ENCODE data around the gene MCL1. TPM values are rescaled to one million over a fixed set of nuclear protein-coding genes. Genes with fewer than 3 reads are reported as not detected.
"Not testable (repeated sequence)": the region's sequence is repeated elsewhere in the genome, so short reads cannot be mapped to it uniquely, and the experiment has no call there.

Gene MCL1
- total and polyA plus RNA-seq, 2 donors (not counting 1 experiment from before 2014, with no cell fraction given): 108 to 233 TPM

GRCh38 chr1:150596095-150596892, 16.9 kb upstream of the MCL1 start:
- Histone ChIP-seq H3K27me3 (ENCODE audit: control insufficient read depth, insufficient read depth, low read length) (no peaks in the 10 kb centered on the region), H3K36me3 (ENCODE audit: control insufficient read depth, insufficient read depth, low read length) (no peaks in the 10 kb centered on the region), H3K4me2 (ENCODE audit: extremely low read depth, insufficient read depth, low read length) (peak overlapping the region; percentile 45), H3K9ac (ENCODE audit: insufficient read depth, low read length) (no peak overlapping the region), H2AFZ (ENCODE audit: low read length) (no peak overlapping the region), H3K27ac (ENCODE audit: insufficient read depth, low read length) (no peak overlapping the region), H3K4me3 (replicated peaks in 1 of 4; ENCODE audit: control extremely low read depth in 1 of 4, insufficient read depth in 1 of 4, low read depth in 3 of 4, low read length in 4 of 4) (no peak overlapping the region), H3K9me3 (ENCODE audit: control insufficient read depth, insufficient read depth, low read depth, low read length) (no peaks in the 10 kb centered on the region), H4K20me1 (ENCODE audit: control insufficient read depth, extremely low read depth, insufficient read depth, low read length) (no peaks in the 10 kb centered on the region), H3K79me2 (ENCODE audit: control insufficient read depth, insufficient read depth, low read length) (no peaks in the 10 kb centered on the region), H3K4me1 (ENCODE audit: control insufficient read depth, extremely low read depth, insufficient read depth, low read length) (no peaks in the 10 kb centered on the region)
- DNase-seq (ENCODE audit: low read depth in 2 of 2): peak in 1 of 2 donors; percentile 24
- TF ChIP-seq CTCF (conservative IDR thresholded peaks at IDR 0.05 in 1 of 2, IDR thresholded peaks at IDR 0.05 in 1 of 2; ENCODE audit: low read depth in 1 of 2, low read length in 2 of 2): no peak
- TF ChIP-seq EZH2 (IDR thresholded peaks at IDR 0.05; ENCODE audit: low read length, missing control alignments): no peak

- peak in 1 of 2 donors; percentile 65 for DNase-seq (ENCODE audit: low read depth in 2 of 2)
- no peak for TF ChIP-seq CTCF (conservative IDR thresholded peaks at IDR 0.05 in 1 of 2, IDR thresholded peaks at IDR 0.05 in 1 of 2; ENCODE audit: low read depth in 1 of 2, low read length in 2 of 2)
- TF ChIP-seq EZH2 (IDR thresholded peaks at IDR 0.05; ENCODE audit: low read length, missing control alignments): no peak
- Histone ChIP-seq H3K9ac (ENCODE audit: insufficient read depth, low read length) (no peak overlapping the region), H3K79me2 (ENCODE audit: control insufficient read depth, insufficient read depth, low read length) (peaks cover 26% of the 10 kb centered on the region), H3K4me2 (ENCODE audit: extremely low read depth, insufficient read depth, low read length) (no peak overlapping the region), H3K36me3 (ENCODE audit: control insufficient read depth, insufficient read depth, low read length) (peaks cover 7% of the 10 kb centered on the region), H3K4me1 (ENCODE audit: control insufficient read depth, extremely low read depth, insufficient read depth, low read length) (peaks cover 3% of the 10 kb centered on the region), H3K9me3 (ENCODE audit: control insufficient read depth, insufficient read depth, low read depth, low read length) (no peaks in the 10 kb centered on the region), H3K27me3 (ENCODE audit: control insufficient read depth, insufficient read depth, low read length) (no peaks in the 10 kb centered on the region), H3K27ac (ENCODE audit: insufficient read depth, low read length) (no peak overlapping the region), H2AFZ (ENCODE audit: low read length) (no peak overlapping the region), H4K20me1 (ENCODE audit: control insufficient read depth, extremely low read depth, insufficient read depth, low read length) (peaks cover 10% of the 10 kb centered on the region), H3K4me3 (replicated peaks in 1 of 4; ENCODE audit: control extremely low read depth in 1 of 4, insufficient read depth in 1 of 4, low read depth in 3 of 4, low read length in 4 of 4) (no peak overlapping the region)
Measured at GRCh38 chr1:150582371-150582770, 3.0 kb upstream of the MCL1 start.

- not testable (repeated sequence) for H3K4me1 ChIP-seq (ENCODE audit: control insufficient read depth, extremely low read depth, insufficient read depth, low read length); H3K27ac ChIP-seq (ENCODE audit: insufficient read depth, low read length); H3K4me2 ChIP-seq (ENCODE audit: extremely low read depth, insufficient read depth, low read length); H3K27me3 ChIP-seq (ENCODE audit: control insufficient read depth, insufficient read depth, low read length); H3K9ac ChIP-seq (ENCODE audit: insufficient read depth, low read length); H3K9me3 ChIP-seq (ENCODE audit: control insufficient read depth, insufficient read depth, low read depth, low read length); DNase-seq (ENCODE audit: low read depth in 2 of 2); H3K4me3 ChIP-seq (replicated peaks in 1 of 4; ENCODE audit: control extremely low read depth in 1 of 4, insufficient read depth in 1 of 4, low read depth in 3 of 4, low read length in 4 of 4); H2AFZ ChIP-seq (ENCODE audit: low read length)
- Histone ChIP-seq H3K36me3 (ENCODE audit: control insufficient read depth, insufficient read depth, low read length) (peaks cover 11% of the 10 kb centered on the region), H3K79me2 (ENCODE audit: control insufficient read depth, insufficient read depth, low read length) (peaks cover 30% of the 10 kb centered on the region), H4K20me1 (ENCODE audit: control insufficient read depth, extremely low read depth, insufficient read depth, low read length) (peaks cover 12% of the 10 kb centered on the region)
Measured at GRCh38 chr1:150581962-150582361, 2.6 kb upstream of the MCL1 start.

- not testable (repeated sequence) for H3K4me2 ChIP-seq (ENCODE audit: extremely low read depth, insufficient read depth, low read length); DNase-seq (ENCODE audit: low read depth in 2 of 2); H3K27ac ChIP-seq (ENCODE audit: insufficient read depth, low read length); H3K9me3 ChIP-seq (ENCODE audit: control insufficient read depth, insufficient read depth, low read depth, low read length); H2AFZ ChIP-seq (ENCODE audit: low read length); H3K9ac ChIP-seq (ENCODE audit: insufficient read depth, low read length); H3K4me3 ChIP-seq (replicated peaks in 1 of 4; ENCODE audit: control extremely low read depth in 1 of 4, insufficient read depth in 1 of 4, low read depth in 3 of 4, low read length in 4 of 4); H3K27me3 ChIP-seq (ENCODE audit: control insufficient read depth, insufficient read depth, low read length); H3K4me1 ChIP-seq (ENCODE audit: control insufficient read depth, extremely low read depth, insufficient read depth, low read length)
- H4K20me1 ChIP-seq (ENCODE audit: control insufficient read depth, extremely low read depth, insufficient read depth, low read length): peaks cover 12% of the 10 kb centered on the region
- peaks cover 15% of the 10 kb centered on the region for H3K36me3 ChIP-seq (ENCODE audit: control insufficient read depth, insufficient read depth, low read length)
- H3K79me2 ChIP-seq (ENCODE audit: control insufficient read depth, insufficient read depth, low read length): peaks cover 35% of the 10 kb centered on the region
Measured at GRCh38 chr1:150581437-150581836, 2.0 kb upstream of the MCL1 start.

GRCh38 chr1:150580966-150581365, 1.6 kb upstream of the MCL1 start:
- not testable (repeated sequence) for H3K4me1 ChIP-seq (ENCODE audit: control insufficient read depth, extremely low read depth, insufficient read depth, low read length); DNase-seq (ENCODE audit: low read depth in 2 of 2); H3K27me3 ChIP-seq (ENCODE audit: control insufficient read depth, insufficient read depth, low read length); H2AFZ ChIP-seq (ENCODE audit: low read length); H3K4me2 ChIP-seq (ENCODE audit: extremely low read depth, insufficient read depth, low read length); H3K9me3 ChIP-seq (ENCODE audit: control insufficient read depth, insufficient read depth, low read depth, low read length); H3K9ac ChIP-seq (ENCODE audit: insufficient read depth, low read length); H3K4me3 ChIP-seq (replicated peaks in 1 of 4; ENCODE audit: control extremely low read depth in 1 of 4, insufficient read depth in 1 of 4, low read depth in 3 of 4, low read length in 4 of 4); H3K27ac ChIP-seq (ENCODE audit: insufficient read depth, low read length)
- Histone ChIP-seq H4K20me1 (ENCODE audit: control insufficient read depth, extremely low read depth, insufficient read depth, low read length) (peaks cover 14% of the 10 kb centered on the region), H3K36me3 (ENCODE audit: control insufficient read depth, insufficient read depth, low read length) (peaks cover 15% of the 10 kb centered on the region), H3K79me2 (ENCODE audit: control insufficient read depth, insufficient read depth, low read length) (peaks cover 40% of the 10 kb centered on the region)
